Bronchial epithelial cell (primary cell): ENCODE results near the gene PTPRN2. TPM values are rescaled to one million over a fixed set of nuclear protein-coding genes. Genes with fewer than 3 reads are reported as not detected.

Source experiments
- DNase-seq: peaks from one replicate; pipeline ENCODE4 v3.0.0-alpha.2; 2010; ENCODE audit warnings: low read depth
- FAIRE-seq: peaks from 2 replicates; lab custom pipeline; 2011; peaks lifted over from hg19 to GRCh38; lab: Jason Lieb, UNC
- H3K27me3 ChIP-seq: 2 replicates; pipeline ENCODE4 v1.5.1; 2011; ENCODE audit warnings: low read length; ENCODE audit not compliant: control insufficient read depth, insufficient read depth
- H3K36me3 ChIP-seq: 2 replicates; pipeline ENCODE4 v1.5.1; 2011; ENCODE audit warnings: low read length; ENCODE audit not compliant: control insufficient read depth, insufficient read depth
- H3K4me3 ChIP-seq: 2 replicates; pipeline ENCODE4 v1.5.1; 2011; ENCODE audit warnings: mild to moderate bottlenecking, low read depth, low read length, control low read depth
- CTCF ChIP-seq: IDR thresholded peaks from 2 replicates; pipeline ENCODE4 v1.5.1; 2011; ENCODE audit warnings: mild to moderate bottlenecking, moderate library complexity, low read length, control low read depth, inconsistent platforms; ENCODE audit not compliant: insufficient read depth, severe bottlenecking
- total RNA-seq: library from RNA; depleted of rRNA; stranded (reverse); fragments of >200 nt; gene quantifications from 2 replicates; pipeline ENCODE4 v1.2.1, GENCODE V29; 2014

Gene PTPRN2
- total RNA-seq, 1 donor from 2014 or later = 1.1 TPM

GRCh38 chr7:158166386-158167340, 421.0 kb downstream of the PTPRN2 start:
- FAIRE-seq (peak; percentile 28), DNase-seq (no peak)
- H3K27me3 ChIP-seq = no peaks in the 10 kb centered on the region
- no peak overlapping the region for H3K4me3 ChIP-seq
- TF ChIP-seq CTCF = no peak
- H3K36me3 ChIP-seq = no peaks in the 10 kb centered on the region

DNA sequence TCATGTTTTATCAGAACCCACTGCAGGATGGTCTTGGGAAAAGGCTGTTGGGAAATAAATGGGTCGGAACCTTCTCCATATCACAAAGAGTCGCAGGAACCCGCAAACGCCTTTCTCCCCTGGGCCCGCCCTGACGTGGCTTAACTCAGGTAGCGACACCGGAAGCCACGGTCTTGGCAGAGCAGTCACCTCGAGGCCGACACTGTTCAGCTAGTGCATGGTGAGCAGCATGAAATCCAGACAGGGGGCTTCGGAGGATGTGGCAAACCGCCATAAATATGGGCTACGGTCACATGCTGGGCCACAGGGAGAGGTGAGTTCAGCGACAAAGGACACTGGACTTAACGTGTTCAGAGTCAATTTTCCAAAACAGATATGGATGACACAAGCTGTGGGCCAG, 421.9 kb downstream of the PTPRN2 start:
- no peak for FAIRE-seq
- no peak for DNase-seq
- no peaks in the 10 kb centered on the region for H3K27me3 ChIP-seq
- TF ChIP-seq CTCF = no peak
- no peaks in the 10 kb centered on the region for H3K36me3 ChIP-seq
- no peak overlapping the region for H3K4me3 ChIP-seq

GRCh38 chr7:158164101-158165095, 423.2 kb downstream of the PTPRN2 start:
- Histone ChIP-seq H3K4me3 (no peak overlapping the region), H3K36me3 (no peaks in the 10 kb centered on the region), H3K27me3 (no peaks in the 10 kb centered on the region)
- FAIRE-seq (no peak), DNase-seq (no peak)
- no peak for TF ChIP-seq CTCF

- Histone ChIP-seq H3K36me3 (no peaks in the 10 kb centered on the region), H3K27me3 (no peaks in the 10 kb centered on the region), H3K4me3 (no peak overlapping the region)
- FAIRE-seq = peak; percentile 47
- no peak for TF ChIP-seq CTCF
- DNase-seq = no peak
These were observed 426.4 kb downstream of the PTPRN2 start for GRCh38 chr7:158161194-158161593.

DNA sequence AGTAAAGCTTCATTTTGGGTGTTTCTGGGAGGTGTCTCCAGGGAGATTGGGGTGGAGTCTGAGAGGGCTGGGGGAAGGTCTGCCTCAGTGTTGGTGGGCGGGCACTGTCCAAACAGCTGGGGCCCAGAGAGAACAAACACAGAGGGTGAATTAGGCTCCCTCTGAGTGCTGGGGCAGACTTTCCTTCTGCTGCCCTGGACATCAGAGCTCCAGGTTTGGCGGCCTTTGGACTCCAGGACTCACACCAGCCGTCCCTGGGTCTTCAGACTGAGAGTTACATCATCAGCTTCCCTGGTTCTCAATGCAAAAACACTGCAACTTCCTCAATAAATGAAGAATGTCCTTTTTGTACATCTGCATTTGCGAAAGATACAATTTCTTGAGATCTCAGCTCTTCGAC, 427.4 kb downstream of the PTPRN2 start:
- DNase-seq = no peak
- no peak for FAIRE-seq
- H3K4me3 ChIP-seq = no peak overlapping the region
- H3K27me3 ChIP-seq = no peaks in the 10 kb centered on the region
- no peaks in the 10 kb centered on the region for H3K36me3 ChIP-seq
- no peak for TF ChIP-seq CTCF
